Gastroesophageal sphincter (tissue), 3 donors: Measurements from ENCODE around the gene GHRH.

Source experiments
- EP300 ChIP-seq: sonication (generic); formaldehyde crosslinking; IDR thresholded peaks from one replicate; pipeline ENCODE4 v1.6.1; 2017; ENCODE audit warnings: antibody characterized with exemption, mild to moderate bottlenecking
- POLR2A ChIP-seq, 2 donors: fragments of 450-650 bp; IDR thresholded peaks; one replicate each; pipeline ENCODE4 v1.6.1; 2017; ENCODE audit warnings: antibody characterized with exemption in 2 of 2, mild to moderate bottlenecking in 2 of 2, moderate library complexity in 1 of 2
- TF ChIP-seq, protein P1 (sequence below), 4 experiments: fragments of 200-600 bp in 2 of 4; fragments of 450-650 bp in 2 of 4; sonication (generic) in 1 of 4; IDR thresholded peaks; one replicate each; pipeline ENCODE4 v1.5.1; 2017 to 2019; ENCODE audit warnings: antibody characterized with exemption in 4 of 4, mild to moderate bottlenecking in 2 of 4, moderate library complexity in 2 of 4

DNA sequence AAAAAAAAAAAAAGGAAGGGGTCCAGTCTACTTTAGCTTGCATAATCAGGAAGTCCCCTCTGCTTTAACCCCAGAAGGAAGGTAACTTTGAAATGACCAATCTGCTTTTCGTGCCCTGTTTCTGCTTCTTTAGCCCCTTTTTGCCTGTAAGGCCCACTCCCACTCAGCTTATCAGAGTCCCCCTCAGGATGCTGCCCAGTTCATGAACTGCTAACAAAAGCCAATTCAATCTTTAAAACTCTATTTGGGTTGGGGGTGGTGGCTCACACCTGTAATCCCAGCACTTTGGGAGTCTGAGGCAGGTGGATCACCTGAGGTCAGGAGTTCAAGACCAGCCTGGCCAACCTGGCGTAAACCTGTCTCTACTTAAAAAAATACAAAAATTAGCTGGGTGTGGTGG, 12.3 kb downstream of the GHRH start:
- TF ChIP-seq EP300, result no peak
- TF ChIP-seq, protein P1, sequence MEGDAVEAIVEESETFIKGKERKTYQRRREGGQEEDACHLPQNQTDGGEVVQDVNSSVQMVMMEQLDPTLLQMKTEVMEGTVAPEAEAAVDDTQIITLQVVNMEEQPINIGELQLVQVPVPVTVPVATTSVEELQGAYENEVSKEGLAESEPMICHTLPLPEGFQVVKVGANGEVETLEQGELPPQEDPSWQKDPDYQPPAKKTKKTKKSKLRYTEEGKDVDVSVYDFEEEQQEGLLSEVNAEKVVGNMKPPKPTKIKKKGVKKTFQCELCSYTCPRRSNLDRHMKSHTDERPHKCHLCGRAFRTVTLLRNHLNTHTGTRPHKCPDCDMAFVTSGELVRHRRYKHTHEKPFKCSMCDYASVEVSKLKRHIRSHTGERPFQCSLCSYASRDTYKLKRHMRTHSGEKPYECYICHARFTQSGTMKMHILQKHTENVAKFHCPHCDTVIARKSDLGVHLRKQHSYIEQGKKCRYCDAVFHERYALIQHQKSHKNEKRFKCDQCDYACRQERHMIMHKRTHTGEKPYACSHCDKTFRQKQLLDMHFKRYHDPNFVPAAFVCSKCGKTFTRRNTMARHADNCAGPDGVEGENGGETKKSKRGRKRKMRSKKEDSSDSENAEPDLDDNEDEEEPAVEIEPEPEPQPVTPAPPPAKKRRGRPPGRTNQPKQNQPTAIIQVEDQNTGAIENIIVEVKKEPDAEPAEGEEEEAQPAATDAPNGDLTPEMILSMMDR (IDR thresholded peaks at IDR 0.05), result no peak
- no peak for TF ChIP-seq POLR2A (IDR thresholded peaks at IDR 0.05)
